K562 (cell line): ENCODE data around the gene UBE2N. TPM values are rescaled to one million over a fixed set of nuclear protein-coding genes. Genes with fewer than 3 reads are reported as not detected.

Experiments
- FOXJ3 ChIP-seq: sonication (generic); formaldehyde crosslinking; IDR thresholded peaks from 2 replicates; pipeline ENCODE4 v1.4.0; 2020; ENCODE audit warnings: mild to moderate bottlenecking, missing genetic modification reagents
- NR2C2 ChIP-seq, 2 experiments: fragments of 200-800 bp in 1 of 2; sonication (Bioruptor generic) in 1 of 2; sonication (generic) in 1 of 2; formaldehyde crosslinking in 1 of 2; IDR thresholded peaks; 2 replicates each; pipeline versions ENCODE4 v1.6.1 to v1.8.0; 2016 to 2022; ENCODE audit warnings: mild to moderate bottlenecking in 1 of 2, missing compliant biosample characterization in 1 of 2, missing genetic modification characterization in 1 of 2, missing genetic modification reagents in 1 of 2
- PHB2 ChIP-seq: fragments of 450-650 bp; IDR thresholded peaks from 2 replicates; pipeline ENCODE4 v1.6.1; 2017; ENCODE audit warnings: low read depth
- POLR2H ChIP-seq: IDR thresholded peaks from 2 replicates; pipeline ENCODE4 v1.6.1; 2016; ENCODE audit warnings: missing genetic modification characterization, low read depth, mild to moderate bottlenecking, control low read depth, missing compliant biosample characterization, moderate library complexity
- REST ChIP-seq, 2 experiments: fragments of 450-650 bp; formaldehyde crosslinking in 1 of 2; IDR thresholded peaks; 2 replicates each; pipeline versions ENCODE4 v1.4.0 to v1.6.1; 2014 to 2020; ENCODE audit warnings: mild to moderate bottlenecking in 2 of 2, borderline replicate concordance in 1 of 2, low read depth in 1 of 2
- SAP30 ChIP-seq: fragments of 200-600 bp; sonication (generic); IDR thresholded peaks from 2 replicates; pipeline ENCODE4 v1.6.1; 2012; ENCODE audit warnings: borderline replicate concordance, low read depth, mild to moderate bottlenecking, moderate library complexity, low read length, control low read depth, inconsistent platforms; ENCODE audit not compliant: insufficient read depth, poor library complexity, severe bottlenecking
- ZNF316 ChIP-seq: fragments of 450-650 bp; IDR thresholded peaks from 2 replicates; pipeline ENCODE4 v1.6.1; 2016
- ZSCAN29 ChIP-seq: fragments of 450-650 bp; IDR thresholded peaks from 2 replicates; pipeline ENCODE4 v1.6.1; 2017
- polyA plus RNA-seq, 8 experiments: library from polyadenylated mRNA; depleted of rRNA in 4 of 8; stranded (reverse) in 5 of 8; unstranded in 3 of 8; fragments of >200 nt; fragmentation: Nextera tagmentation in 2 of 8; fragmentation: Illumina TruSeq in 1 of 8; extraction: Ambion mirVana in 2 of 8; extraction: Trizol in 1 of 8; gene quantifications; 2 replicates each; pipeline versions ENCODE4 v1.2.1 to v1.2.3, GENCODE V29; 2011 to 2014; ENCODE audit warnings: inconsistent platforms in 1 of 8, missing spikeins in 1 of 8
- total RNA-seq, 7 experiments: library from RNA; depleted of rRNA in 6 of 7; stranded (reverse); fragments of >200 nt in 6 of 7; fragmentation: Illumina TruSeq in 2 of 7; extraction: Trizol in 2 of 7; gene quantifications; 2 replicates each; pipeline versions ENCODE4 v1.2.1 to v1.2.3, GENCODE V29; 2011 to 2021; ENCODE audit warnings: low replicate concordance in 1 of 7

Gene UBE2N
- total and polyA plus RNA-seq, 9 of the 15 experiments (the other 6 are each of a cell fraction or from before 2014, with no cell fraction given): 189 to 826 (median 260) TPM

DNA sequence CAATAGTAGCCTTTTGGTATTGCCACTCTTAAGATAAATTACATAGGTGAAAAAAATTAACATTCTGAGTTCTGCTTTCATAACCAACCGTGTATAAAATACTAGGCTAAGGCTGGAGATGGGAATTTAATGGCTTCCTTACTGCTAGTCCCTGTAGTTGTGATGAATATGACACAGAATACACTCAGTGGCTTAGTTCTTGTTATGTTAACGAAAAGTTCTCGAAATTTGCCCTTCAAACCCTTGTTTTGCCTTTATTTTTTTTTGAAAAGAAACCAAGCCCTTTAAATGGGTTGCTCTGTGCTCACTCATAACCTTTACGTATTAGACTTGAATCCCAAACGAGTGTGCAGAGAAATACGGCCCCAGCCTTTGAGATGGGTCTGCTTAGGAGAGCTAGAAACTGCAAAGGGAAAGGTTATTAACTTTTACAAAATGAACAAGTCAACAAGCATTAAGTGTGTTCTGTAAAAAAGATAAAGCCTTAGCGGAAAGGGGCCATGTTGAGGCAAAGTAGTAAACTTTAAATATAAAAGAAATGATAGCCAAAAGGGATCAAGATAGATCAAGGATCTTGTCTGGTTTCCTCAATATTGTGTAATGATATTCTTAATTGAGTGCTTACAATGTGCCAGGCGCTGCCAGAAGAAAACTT lies 62.3 kb downstream of the UBE2N start (continued):
- TF ChIP-seq SAP30 (peak; percentile 60), PHB2 (no peak), REST (IDR thresholded peaks at IDR 0.05; ENCODE audit: borderline replicate concordance) (no peak), REST (CRISPR knock-in tag; IDR thresholded peaks at IDR 0.05; ENCODE audit: low read depth) (no peak), FOXJ3 (no peak), ZNF316 (no peak), ZSCAN29 (no peak), POLR2H (tag) (peak; percentile 44; the same call in 1 of the 2 replicates), NR2C2 (CRISPR knock-in tag; IDR thresholded peaks at IDR 0.05) (no peak), NR2C2 (tag; IDR thresholded peaks at IDR 0.05) (0 out of 2 replicates have a peak, but pooled peaks have one; percentile 4)
